Parathyroid adenoma (tissue), 2 donors: ENCODE results near the gene EME1.

Experiments
- H2AFZ ChIP-seq: fragments of 300-600 bp; sonication (generic); one replicate; pipeline ENCODE4 v1.7.0; 2017; ENCODE audit warnings: antibody characterized with exemption, mild to moderate bottlenecking
- H3K27ac ChIP-seq: fragments of 300-600 bp; sonication (generic); one replicate; pipeline ENCODE4 v1.7.0; 2017
- H3K27me3 ChIP-seq: fragments of 300-600 bp; sonication (generic); one replicate; pipeline ENCODE4 v1.7.0; 2017; ENCODE audit warnings: low read length; ENCODE audit not compliant: control insufficient read depth, insufficient read depth
- H3K36me3 ChIP-seq: fragments of 300-600 bp; sonication (generic); one replicate; pipeline ENCODE4 v1.7.0; 2017; ENCODE audit warnings: low read length; ENCODE audit not compliant: control insufficient read depth, insufficient read depth
- H3K4me1 ChIP-seq: fragments of 300-600 bp; sonication (generic); one replicate; pipeline ENCODE4 v1.7.0; 2017; ENCODE audit warnings: control low read depth
- H3K4me2 ChIP-seq: fragments of 300-600 bp; sonication (generic); one replicate; pipeline ENCODE4 v1.7.0; 2017; ENCODE audit warnings: low read length
- H3K4me3 ChIP-seq: fragments of 300-600 bp; sonication (generic); one replicate; pipeline ENCODE4 v1.7.0; 2017; ENCODE audit warnings: low read depth, low read length
- H3K79me2 ChIP-seq: fragments of 300-600 bp; sonication (generic); one replicate; pipeline ENCODE4 v1.7.0; 2017; ENCODE audit warnings: control low read depth
- H3K9ac ChIP-seq: fragments of 300-600 bp; sonication (generic); one replicate; pipeline ENCODE4 v1.7.0; 2017; ENCODE audit warnings: mild to moderate bottlenecking
- H3K9me3 ChIP-seq: fragments of 300-600 bp; sonication (generic); one replicate; pipeline ENCODE4 v1.7.0; 2017; ENCODE audit warnings: low read length; ENCODE audit not compliant: control insufficient read depth
- CTCF ChIP-seq: fragments of 300-600 bp; sonication (generic); IDR thresholded peaks from one replicate; pipeline ENCODE4 v1.7.0; 2017; ENCODE audit warnings: antibody characterized with exemption, mild to moderate bottlenecking
- donor health status: primary hyperparathyroidism.

The EME1 gene

GRCh38 chr17:50428831-50429424 is 55.9 kb downstream of the EME1 start:
- no peak overlapping the region for H2AFZ ChIP-seq
- no peaks in the 10 kb centered on the region for H3K9me3 ChIP-seq
- H3K27me3 ChIP-seq, result no peaks in the 10 kb centered on the region
- H3K79me2 ChIP-seq, result peaks cover 20% of the 10 kb centered on the region
- no peak overlapping the region for H3K4me3 ChIP-seq
- peaks cover 22% of the 10 kb centered on the region for H3K4me1 ChIP-seq
- H3K27ac ChIP-seq, result no peak overlapping the region
- TF ChIP-seq CTCF, result no peak
- H3K36me3 ChIP-seq, result no peaks in the 10 kb centered on the region
- no peak overlapping the region for H3K9ac ChIP-seq
- no peak overlapping the region for H3K4me2 ChIP-seq

GRCh38 chr17:50429793-50430192 is 56.8 kb downstream of the EME1 start:
- peaks cover 22% of the 10 kb centered on the region for H3K4me1 ChIP-seq
- H3K4me3 ChIP-seq, result no peak overlapping the region
- no peak overlapping the region for H3K9ac ChIP-seq
- no peak for TF ChIP-seq CTCF
- H2AFZ ChIP-seq, result no peak overlapping the region
- no peaks in the 10 kb centered on the region for H3K27me3 ChIP-seq
- no peaks in the 10 kb centered on the region for H3K9me3 ChIP-seq
- no peak overlapping the region for H3K27ac ChIP-seq
- no peak overlapping the region for H3K4me2 ChIP-seq
- H3K36me3 ChIP-seq, result no peaks in the 10 kb centered on the region
- peaks cover 21% of the 10 kb centered on the region for H3K79me2 ChIP-seq
